GM12875 (cell line): Measurements from ENCODE around the gene SCEL.

Experiments
- H3K4me3 ChIP-seq: one replicate; pipeline ENCODE4 v1.5.1; 2011; ENCODE audit warnings: low read depth, low read length, control low read depth
- TF ChIP-seq, protein P1 (sequence below): IDR thresholded peaks from 2 replicates; pipeline ENCODE4 v1.5.1; 2011; ENCODE audit warnings: low read depth, mild to moderate bottlenecking, control low read depth, inconsistent platforms, low read length, moderate library complexity, borderline replicate concordance; ENCODE audit not compliant: insufficient read depth

SCEL gene

DNA sequence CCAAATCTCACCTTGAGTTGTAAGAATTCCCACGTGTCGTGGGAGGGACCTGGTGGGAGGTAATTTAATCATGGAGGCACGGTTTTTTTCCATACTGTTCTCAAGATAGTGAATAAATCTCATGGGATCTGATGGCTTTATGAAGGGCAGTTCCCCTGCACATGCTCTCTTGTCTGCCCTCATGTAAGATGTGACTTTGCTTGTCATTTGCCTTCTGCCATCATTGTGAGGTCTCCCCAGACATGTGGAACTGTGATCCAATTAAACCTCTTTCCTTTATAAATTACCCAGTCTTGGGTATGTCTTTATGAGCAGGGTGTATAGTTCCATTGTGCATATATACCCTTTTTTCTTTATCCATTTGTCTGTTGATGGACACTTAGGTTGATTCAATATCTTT, 13.1 kb downstream of the SCEL start:
- TF ChIP-seq, protein P1, sequence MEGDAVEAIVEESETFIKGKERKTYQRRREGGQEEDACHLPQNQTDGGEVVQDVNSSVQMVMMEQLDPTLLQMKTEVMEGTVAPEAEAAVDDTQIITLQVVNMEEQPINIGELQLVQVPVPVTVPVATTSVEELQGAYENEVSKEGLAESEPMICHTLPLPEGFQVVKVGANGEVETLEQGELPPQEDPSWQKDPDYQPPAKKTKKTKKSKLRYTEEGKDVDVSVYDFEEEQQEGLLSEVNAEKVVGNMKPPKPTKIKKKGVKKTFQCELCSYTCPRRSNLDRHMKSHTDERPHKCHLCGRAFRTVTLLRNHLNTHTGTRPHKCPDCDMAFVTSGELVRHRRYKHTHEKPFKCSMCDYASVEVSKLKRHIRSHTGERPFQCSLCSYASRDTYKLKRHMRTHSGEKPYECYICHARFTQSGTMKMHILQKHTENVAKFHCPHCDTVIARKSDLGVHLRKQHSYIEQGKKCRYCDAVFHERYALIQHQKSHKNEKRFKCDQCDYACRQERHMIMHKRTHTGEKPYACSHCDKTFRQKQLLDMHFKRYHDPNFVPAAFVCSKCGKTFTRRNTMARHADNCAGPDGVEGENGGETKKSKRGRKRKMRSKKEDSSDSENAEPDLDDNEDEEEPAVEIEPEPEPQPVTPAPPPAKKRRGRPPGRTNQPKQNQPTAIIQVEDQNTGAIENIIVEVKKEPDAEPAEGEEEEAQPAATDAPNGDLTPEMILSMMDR: no peak
- H3K4me3 ChIP-seq: no peak overlapping the region

DNA sequence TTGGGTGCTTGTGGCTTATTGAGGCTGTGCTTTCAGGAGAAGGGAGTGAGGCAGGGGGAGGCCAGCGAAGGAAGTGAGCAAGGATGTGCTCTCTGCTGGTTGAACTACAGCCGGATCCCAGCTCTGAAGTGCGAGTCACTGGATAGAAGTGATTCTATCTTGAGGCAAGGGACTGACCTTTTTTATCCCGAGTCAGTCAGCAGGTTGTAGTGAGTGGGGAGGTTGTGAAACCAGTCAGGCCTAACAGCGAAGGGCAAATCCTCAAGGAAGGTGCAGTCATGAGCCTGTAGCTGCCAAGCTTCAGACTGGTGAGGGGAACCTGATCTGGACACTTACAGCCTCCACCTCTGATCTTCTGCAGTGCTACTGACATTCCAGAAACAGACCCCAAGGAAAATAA, 18.6 kb downstream of the SCEL start:
- H3K4me3 ChIP-seq: no peak overlapping the region
- TF ChIP-seq, protein P1: no peak

DNA sequence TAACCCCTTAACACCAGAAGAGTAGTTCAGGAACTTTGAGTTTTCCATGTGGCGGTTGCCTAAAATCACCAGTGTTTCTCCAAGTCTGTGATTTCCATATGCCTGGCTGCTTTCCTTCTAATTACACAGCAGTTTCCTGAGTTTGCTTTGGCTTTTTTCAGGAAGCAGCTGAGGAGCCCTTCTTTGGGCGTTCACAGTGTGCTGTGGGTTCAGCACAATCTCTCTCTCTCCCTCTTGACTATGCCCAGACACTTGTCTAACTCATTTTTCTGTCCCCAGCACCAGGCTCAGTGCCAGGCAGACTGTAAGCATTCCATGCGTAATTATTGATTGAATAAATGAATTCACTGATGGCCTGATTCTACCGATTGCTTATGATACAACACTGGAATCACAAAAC, 19.7 kb downstream of the SCEL start:
- TF ChIP-seq, protein P1: no peak

DNA sequence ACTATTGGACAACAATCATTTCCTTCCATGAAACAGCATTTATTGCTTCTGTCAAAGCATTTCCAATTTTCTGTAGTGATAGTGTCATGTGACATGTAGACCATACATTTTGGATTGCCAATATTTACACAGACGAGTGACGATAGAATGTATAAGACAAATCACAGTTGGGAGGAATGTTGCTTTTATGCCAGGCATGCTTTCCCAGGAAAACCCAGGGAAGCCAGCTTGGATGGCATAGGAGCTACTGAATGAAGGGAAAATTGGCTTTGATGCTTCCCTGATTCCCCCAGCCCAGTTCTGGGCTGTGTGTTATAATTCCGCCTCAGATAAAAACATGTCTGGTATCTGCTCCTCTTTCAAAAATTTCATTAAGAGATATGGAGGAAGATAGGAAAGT, 22.5 kb downstream of the SCEL start:
- H3K4me3 ChIP-seq: no peak overlapping the region
- TF ChIP-seq, protein P1: no peak

More for the DNA sequence above, 19.7 kb downstream of the SCEL start:
- no peak overlapping the region for H3K4me3 ChIP-seq

DNA sequence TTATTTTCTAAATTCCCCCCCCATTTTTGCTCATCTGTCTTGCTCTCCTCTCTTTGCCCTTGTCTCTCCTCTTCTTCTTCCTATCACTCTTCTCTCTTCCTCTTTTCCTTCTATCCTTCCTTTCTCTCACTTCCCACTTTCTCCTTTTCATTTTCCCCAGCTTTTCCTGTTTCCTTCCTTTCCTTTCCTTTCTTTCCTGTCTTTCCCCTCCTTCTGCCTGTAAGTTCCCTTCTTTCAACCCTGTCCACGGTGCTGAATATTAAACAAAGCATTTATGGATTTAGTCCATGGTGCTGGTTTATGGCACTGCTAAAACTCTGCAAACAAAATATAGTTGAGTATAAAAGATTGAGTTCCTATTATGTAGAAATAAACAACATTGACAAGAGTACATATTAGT, 27.6 kb downstream of the SCEL start:
- TF ChIP-seq, protein P1: no peak

DNA sequence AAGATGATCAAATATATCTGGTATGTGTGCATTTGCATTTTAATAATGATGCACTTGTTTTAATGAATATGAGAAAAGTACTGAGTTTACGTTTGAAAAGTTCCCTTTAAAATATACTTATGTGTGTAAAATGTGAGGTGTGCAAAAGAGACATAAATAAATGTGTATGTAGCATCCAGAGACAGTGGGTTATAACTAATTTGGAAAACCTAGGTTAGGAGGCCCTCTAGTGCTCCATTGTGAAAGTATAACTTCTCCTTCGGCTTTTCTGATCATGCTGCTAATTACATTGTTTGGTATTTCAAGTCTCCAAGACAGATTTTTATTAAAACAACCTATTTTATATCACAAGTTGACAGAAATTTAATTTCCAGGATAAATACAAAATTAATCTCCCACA, 30.1 kb downstream of the SCEL start:
- H3K4me3 ChIP-seq: no peak overlapping the region
- TF ChIP-seq, protein P1: no peak

More for the DNA sequence above, 27.6 kb downstream of the SCEL start:
- H3K4me3 ChIP-seq: no peak overlapping the region

DNA sequence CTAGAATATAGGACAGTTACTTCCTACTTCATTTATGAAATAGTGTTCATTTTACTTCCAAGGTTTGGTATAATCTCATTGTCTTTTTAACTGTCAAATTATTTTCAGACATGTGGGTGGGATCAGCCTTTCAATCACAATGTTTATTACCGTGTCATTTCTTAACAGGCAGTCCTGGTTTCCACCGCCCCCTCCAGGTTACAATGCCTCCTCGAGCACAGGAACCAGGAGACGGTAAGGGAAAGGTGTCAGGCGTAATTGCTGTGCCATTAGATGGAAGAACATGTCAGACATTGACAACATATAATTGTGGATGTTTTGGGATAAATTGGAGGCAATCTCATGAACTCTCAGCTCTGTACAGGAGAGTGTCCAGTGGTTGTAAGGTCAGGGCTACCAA, 36.5 kb downstream of the SCEL start:
- TF ChIP-seq, protein P1: no peak
- no peak overlapping the region for H3K4me3 ChIP-seq
